Cardiac fibroblast (primary cell): ENCODE data around the gene NSMCE1.

Source experiments
- DNase-seq, 2 donors: peaks; one replicate each; pipeline versions ENCODE4 v3.0.0 to v3.0.0-alpha.2; 2010; ENCODE audit warnings: low read depth in 2 of 2
- H3K4me3 ChIP-seq, 2 donors: replicated peaks in 1 of 2; 1 replicate in 1 of 2; 2 replicates in 1 of 2; pipeline ENCODE4 v1.5.1; 2011; ENCODE audit warnings: low read depth in 2 of 2, low read length in 2 of 2, mild to moderate bottlenecking in 2 of 2, moderate library complexity in 1 of 2
- TF ChIP-seq, protein P1 (sequence below): IDR thresholded peaks from one replicate; pipeline ENCODE4 v1.5.1; 2011; ENCODE audit warnings: low read depth, mild to moderate bottlenecking, low read length, inconsistent platforms

Gene NSMCE1

DNA sequence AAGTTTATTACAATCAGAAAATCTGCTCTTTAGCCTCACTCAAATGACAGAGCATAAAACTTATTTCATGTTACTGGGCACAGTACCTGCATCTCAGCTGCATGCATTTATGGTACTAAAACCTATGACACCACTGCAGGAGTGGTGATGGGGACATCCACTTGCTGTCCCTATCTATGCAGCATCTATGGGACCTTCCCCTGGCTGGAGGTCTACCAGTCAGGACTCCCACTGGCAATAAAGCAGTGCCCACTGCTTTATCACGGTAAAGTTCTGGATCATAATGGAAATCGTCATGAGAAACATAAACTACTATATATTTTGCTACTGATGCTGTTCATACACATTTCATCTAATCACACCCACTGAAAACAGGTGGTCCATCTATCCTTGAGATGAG is 26.2 kb downstream of the NSMCE1 start:
- TF ChIP-seq, protein P1, sequence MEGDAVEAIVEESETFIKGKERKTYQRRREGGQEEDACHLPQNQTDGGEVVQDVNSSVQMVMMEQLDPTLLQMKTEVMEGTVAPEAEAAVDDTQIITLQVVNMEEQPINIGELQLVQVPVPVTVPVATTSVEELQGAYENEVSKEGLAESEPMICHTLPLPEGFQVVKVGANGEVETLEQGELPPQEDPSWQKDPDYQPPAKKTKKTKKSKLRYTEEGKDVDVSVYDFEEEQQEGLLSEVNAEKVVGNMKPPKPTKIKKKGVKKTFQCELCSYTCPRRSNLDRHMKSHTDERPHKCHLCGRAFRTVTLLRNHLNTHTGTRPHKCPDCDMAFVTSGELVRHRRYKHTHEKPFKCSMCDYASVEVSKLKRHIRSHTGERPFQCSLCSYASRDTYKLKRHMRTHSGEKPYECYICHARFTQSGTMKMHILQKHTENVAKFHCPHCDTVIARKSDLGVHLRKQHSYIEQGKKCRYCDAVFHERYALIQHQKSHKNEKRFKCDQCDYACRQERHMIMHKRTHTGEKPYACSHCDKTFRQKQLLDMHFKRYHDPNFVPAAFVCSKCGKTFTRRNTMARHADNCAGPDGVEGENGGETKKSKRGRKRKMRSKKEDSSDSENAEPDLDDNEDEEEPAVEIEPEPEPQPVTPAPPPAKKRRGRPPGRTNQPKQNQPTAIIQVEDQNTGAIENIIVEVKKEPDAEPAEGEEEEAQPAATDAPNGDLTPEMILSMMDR: no peak
- peak overlapping the region; percentile 4 to 29 for H3K4me3 ChIP-seq
- no peak for DNase-seq

- H3K4me3 ChIP-seq: no peak overlapping the region
- TF ChIP-seq, protein P1: no peak
- DNase-seq: peak in 1 of 2 donors; percentile 69
Observed at GRCh38 chr16:27241658-27242057, 26.9 kb downstream of the NSMCE1 start.

- TF ChIP-seq, protein P1: no peak
- peak; percentile 71 to 89 for DNase-seq
- no peak overlapping the region for H3K4me3 ChIP-seq
Observed at GRCh38 chr16:27240948-27241531, 27.5 kb downstream of the NSMCE1 start.

DNA sequence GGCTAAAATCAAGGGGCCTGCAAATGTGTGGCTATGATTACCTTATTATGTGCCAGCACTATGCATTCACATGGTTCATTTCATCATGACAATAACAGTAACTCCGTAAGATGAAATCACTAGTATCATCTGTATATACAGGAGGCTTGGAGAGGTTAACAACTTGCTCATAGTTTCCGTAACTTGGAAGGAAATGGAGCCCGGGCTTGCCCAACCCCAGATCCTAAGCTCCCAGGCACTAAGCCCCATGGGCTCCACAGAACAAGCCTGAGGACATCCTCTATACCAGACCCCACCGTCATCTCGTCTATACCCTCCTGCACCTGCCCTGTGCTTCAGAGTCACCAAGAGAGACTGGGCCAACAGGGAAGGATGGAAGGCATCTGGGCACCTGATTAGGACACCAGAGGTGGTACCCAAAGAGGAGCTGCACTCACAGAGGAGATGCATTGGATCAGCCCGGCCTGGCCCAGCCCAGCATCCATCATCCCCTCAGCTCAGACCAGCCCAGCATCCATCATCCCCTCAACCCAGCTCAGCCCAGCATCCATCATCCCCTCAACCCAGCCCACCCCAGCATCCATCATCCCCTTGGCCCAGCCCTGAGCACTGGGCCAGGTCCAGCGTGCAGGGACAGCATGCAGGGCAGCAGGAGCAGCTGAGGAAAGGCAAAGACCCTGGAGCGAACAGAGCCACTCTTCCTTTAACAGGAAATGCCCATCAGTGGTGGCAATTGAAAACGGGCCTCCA is 28.5 kb downstream of the NSMCE1 start:
- no peak overlapping the region for H3K4me3 ChIP-seq
- TF ChIP-seq, protein P1: no peak
- DNase-seq: no peak

DNA sequence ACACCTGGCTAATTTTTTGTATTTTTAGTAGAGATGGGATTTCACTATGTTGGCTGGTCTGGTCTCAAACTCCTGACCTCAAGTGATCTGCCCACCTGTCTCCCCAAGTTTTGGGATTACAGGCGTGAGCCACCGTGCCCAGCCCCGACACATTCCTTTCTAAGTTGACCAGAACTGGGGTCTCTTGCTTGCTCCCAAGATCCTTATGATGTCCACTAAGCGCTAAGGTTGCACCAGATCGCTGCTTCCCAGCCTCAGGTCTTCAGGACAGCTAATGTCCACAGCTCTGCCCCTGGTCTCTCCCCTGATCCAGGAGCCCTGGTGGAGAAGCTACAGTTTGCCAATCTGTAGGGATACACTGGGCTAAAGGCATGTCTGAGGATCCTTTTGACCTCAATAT is 29.5 kb downstream of the NSMCE1 start:
- no peak overlapping the region for H3K4me3 ChIP-seq
- TF ChIP-seq, protein P1: no peak
- DNase-seq: no peak

GRCh38 chr16:27238591-27238990 is 30.0 kb downstream of the NSMCE1 start:
- TF ChIP-seq, protein P1: no peak
- no peak for DNase-seq
- H3K4me3 ChIP-seq: no peak overlapping the region
